ENCODE measurements around the gene ANKS1B.

ANKS1B gene

GRCh38 chr12:99387661-99388060, 597.1 kb downstream of the ANKS1B start:
- no peak for TF ChIP-seq KLF10 (tag by site-specific recombination; IDR thresholded peaks at IDR 0.05)
- TF ChIP-seq ZNF830 (tag by site-specific recombination; IDR thresholded peaks at IDR 0.05; ENCODE audit: low read depth) = no peak
- no peak for TF ChIP-seq ZSCAN18 (tag by site-specific recombination; IDR thresholded peaks at IDR 0.05)
- TF ChIP-seq ZNF223 (tag by site-specific recombination; IDR thresholded peaks at IDR 0.05) = no peak
- no peak for TF ChIP-seq PRDM2 (tag by site-specific recombination; IDR thresholded peaks at IDR 0.05; ENCODE audit: borderline replicate concordance)
- no peak for TF ChIP-seq ZNF18 (tag by site-specific recombination; IDR thresholded peaks at IDR 0.05)
- no peak for TF ChIP-seq ZNF157 (tag by site-specific recombination; IDR thresholded peaks at IDR 0.05)
- H3K27ac ChIP-seq (ENCODE audit: extremely low read depth, low read depth, low read length) = no peak overlapping the region
- no peak overlapping the region for H3K4me3 ChIP-seq (ENCODE audit: low read depth, low read length)
- POLR2A ChIA-PET = no interaction called here
- no peaks in the 10 kb centered on the region for H3K4me1 ChIP-seq (ENCODE audit: control insufficient read depth, insufficient read depth, low read length)
- CTCF ChIA-PET = interaction anchor here (0.6 to 3.3 kb wide), 9 partner anchors 8 to 380 kb away, joined by 3 to 16 read pairs (median 6); no protein-coding TSS in a partner anchor
- H3K36me3 ChIP-seq (ENCODE audit: control insufficient read depth in 2 of 2, insufficient read depth in 1 of 2, low read length in 2 of 2) = no peaks in the 10 kb centered on the region
- no peaks in the 10 kb centered on the region for H3K9me3 ChIP-seq (ENCODE audit: control insufficient read depth, insufficient read depth, low read depth, low read length)

DNA sequence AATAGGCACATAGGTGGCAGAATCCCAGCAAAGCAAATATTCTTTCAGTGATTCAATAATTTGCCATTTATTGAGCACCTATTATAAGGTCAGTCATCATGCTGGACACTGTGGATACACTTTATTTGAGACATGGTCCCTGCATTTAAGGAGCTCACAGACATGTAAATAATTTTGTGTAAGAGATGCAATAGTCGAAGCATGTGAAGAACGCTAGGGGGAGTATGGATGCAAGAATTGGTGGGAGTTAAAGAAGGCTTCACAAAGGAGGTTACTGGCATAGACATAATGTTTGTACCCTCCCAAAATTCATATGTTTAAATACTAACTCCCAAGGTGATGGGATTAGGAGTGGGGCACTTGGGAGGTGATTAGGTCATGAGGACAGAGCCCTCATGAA, 597.8 kb downstream of the ANKS1B start:
- Histone ChIP-seq H3K4me1 (ENCODE audit: control insufficient read depth, insufficient read depth, low read length) (no peaks in the 10 kb centered on the region), H3K9me3 (ENCODE audit: control insufficient read depth, insufficient read depth, low read depth, low read length) (no peaks in the 10 kb centered on the region), H3K27ac (ENCODE audit: extremely low read depth, low read depth, low read length) (no peak overlapping the region), H3K36me3 (ENCODE audit: control insufficient read depth in 2 of 2, insufficient read depth in 1 of 2, low read length in 2 of 2) (no peaks in the 10 kb centered on the region), H3K4me3 (ENCODE audit: low read depth, low read length) (no peak overlapping the region)
- POLR2A ChIA-PET = no interaction called here
- TF ChIP-seq, protein P1, sequence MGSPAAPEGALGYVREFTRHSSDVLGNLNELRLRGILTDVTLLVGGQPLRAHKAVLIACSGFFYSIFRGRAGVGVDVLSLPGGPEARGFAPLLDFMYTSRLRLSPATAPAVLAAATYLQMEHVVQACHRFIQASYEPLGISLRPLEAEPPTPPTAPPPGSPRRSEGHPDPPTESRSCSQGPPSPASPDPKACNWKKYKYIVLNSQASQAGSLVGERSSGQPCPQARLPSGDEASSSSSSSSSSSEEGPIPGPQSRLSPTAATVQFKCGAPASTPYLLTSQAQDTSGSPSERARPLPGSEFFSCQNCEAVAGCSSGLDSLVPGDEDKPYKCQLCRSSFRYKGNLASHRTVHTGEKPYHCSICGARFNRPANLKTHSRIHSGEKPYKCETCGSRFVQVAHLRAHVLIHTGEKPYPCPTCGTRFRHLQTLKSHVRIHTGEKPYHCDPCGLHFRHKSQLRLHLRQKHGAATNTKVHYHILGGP (tag by site-specific recombination; IDR thresholded peaks at IDR 0.05) = no peak
- TF ChIP-seq CTCF (tag by site-specific recombination; IDR thresholded peaks at IDR 0.05) (0 out of 2 replicates have a peak, but pooled peaks have one; percentile 29), SP7 (tag by site-specific recombination; IDR thresholded peaks at IDR 0.05) (no peak), EGR2 (tag by site-specific recombination; IDR thresholded peaks at IDR 0.05; ENCODE audit: low read depth) (no peak), ZNF654 (tag by site-specific recombination; IDR thresholded peaks at IDR 0.05; ENCODE audit: low read depth) (peak; percentile 63)
- CTCF ChIA-PET = interaction anchor here (0.6 to 1.7 kb wide), 15 partner anchors 9 to 1480 kb away, joined by 3 to 16 read pairs (median 3); no protein-coding TSS in a partner anchor

Data from HEK293 (cell line).